HG03575 (cell line): Measurements from ENCODE around the gene CFAP69.

ENCODE experiments used
- ATAC-seq: cut with Tn5 transposase; IDR thresholded peaks from one replicate; pipeline ENCODE4 v1.9.1; 2021; ENCODE audit not compliant: unreplicated experiment, insufficient number of reproducible peaks, low FRiP score; ENCODE audit errors: extremely low read depth

The CFAP69 gene

DNA sequence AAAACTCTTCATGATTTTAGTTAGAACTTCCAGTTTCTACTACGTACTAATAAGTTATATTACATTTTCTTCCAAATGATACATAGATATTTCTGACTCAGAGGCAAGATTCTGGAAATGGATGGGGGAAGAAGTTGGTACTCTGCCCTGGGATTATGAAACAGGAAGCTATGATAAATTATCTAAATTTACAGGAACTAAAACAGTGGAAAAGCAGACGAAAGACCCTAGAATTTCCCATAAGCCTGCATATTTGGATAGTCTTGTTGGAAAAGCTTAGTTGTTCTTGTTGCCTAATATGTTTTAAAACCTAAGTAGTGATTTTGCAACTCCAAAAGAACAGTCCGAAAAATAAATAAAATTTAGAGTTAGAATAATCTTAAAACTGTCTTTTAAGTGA, 21.8 kb downstream of the CFAP69 start:
- no peak for ATAC-seq

DNA sequence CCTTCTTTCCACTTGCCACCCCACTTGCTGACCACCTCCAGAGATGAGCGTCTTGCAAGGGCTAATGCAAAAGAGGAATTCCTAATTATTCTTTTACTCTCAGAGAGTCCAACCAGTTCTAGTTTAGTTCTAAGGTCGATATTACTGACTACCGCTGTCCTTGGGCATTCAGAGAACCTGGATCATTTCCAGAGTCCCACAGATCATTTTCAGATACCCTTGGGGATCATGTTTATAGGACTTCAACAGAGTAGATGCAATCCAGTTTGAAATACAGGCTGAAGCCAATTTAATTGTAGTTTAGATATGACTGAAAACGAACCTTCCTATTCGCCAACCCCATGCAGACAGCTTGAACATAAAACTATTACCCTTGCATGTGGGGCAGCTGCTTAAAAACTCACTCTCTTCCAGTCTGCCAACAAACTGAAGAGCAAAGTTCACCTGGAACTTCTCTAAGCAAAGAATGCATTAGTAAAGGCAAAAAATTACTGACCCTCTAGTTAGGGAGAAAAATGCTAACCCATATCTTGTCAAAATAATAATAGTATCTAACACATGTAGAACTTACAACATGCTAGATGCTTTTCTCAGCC, 22.4 kb downstream of the CFAP69 start:
- ATAC-seq = no peak

DNA sequence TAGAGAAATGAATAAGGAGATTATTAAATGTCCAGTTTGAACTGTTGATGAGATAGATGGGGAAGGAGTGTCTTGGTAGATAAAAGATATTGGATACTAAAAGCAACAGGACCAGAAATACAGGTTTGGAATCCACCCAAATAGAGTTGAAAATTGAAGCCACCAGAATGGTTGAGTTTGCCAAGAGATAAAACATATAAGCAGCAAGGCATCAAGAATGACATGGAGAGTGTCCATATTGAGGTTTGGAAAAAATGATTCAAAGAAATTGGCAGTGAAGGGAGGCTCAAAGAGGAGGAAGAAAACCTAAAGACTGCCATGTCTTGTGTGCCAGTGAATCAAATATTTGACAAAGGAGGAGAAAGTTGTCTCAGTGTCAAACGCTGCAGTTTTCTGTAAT, 24.2 kb downstream of the CFAP69 start:
- no peak for ATAC-seq

DNA sequence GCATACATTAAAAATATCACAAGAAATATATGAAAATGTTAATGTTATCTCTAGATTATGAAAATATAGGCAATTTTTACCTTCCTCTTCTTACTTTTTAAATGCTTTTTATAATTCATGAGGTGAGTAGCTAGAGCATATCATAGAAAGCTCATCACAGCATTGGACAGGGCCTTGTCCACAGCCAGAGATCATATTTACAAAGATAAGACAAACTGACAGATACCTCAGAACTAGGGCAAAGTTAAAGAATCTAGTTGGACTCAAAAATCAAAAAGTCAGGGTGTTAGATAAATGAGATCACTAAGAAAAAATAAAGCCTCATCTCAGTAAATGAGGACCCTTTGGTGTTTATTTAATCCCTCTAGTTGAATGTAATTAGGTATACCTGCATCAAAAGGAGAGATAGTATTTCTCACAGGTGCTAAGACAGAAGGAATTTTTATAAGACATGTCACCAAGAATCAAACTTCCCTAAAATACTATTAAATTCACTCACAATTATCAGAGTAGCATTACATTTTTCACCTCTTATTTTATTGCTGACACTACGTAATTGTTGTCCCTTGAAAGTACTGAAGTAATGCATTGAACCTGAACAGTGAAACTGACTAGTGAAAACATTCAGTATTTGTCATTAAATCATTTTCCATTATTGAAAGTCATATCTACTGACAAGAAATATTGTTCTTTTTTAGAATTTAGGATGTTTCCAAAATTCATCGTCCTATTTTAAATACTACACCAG, 25.6 kb downstream of the CFAP69 start:
- ATAC-seq = no peak

DNA sequence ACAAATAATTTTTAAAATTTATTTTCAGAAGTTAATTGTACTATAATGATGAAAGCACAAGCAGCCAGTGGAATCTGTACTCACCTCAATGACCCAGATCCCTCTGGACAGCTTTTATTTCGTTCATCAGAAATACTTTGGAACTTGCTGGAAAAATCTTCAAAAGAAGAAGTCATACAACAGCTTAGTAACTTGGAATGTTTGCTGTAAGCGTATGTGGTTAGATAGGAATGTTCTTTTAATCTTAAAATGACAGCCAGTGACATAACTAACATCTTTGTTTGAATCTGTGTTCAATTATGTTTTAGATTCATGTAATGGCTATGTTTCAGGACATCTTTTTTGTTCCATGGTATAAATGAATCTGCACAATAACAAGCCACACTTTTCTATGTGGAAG, 26.8 kb downstream of the CFAP69 start:
- no peak for ATAC-seq

DNA sequence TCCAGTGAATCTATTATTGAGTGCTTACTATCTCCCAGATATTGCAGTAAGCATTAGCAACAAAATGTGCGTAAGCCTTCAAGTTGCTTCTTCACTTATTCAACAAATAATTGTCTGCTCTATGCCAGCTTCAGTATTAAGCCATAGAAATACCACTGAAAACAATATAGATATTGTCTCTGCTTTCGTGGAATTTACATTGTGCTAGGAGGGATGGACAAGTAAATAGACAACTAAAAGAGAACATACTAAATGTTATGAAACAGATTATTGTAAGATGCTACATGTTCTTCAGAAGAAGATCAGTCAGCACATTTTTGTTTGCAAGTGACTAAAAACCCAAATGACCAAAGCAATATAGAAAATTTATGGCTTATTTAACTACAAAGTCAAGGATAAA, 27.3 kb downstream of the CFAP69 start:
- no peak for ATAC-seq

DNA sequence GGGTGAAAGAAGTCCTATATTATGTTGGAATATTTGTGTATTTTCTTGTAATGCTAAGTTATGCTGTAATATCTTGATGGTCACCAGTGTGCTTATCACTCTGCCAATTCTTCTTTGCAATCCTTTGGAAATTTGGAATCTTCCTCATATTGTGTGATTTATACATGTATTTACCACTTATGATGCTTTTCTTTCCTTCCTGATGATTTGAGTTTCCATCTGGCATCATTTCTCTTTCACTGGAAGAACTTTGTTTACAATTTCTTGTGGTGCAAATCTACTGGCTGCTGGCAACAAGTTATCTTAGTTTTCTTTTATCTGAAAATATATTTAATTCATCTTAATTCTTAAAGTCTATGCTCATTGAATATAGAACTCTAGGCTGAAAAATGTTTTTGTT, 29.2 kb downstream of the CFAP69 start:
- ATAC-seq = no peak

DNA sequence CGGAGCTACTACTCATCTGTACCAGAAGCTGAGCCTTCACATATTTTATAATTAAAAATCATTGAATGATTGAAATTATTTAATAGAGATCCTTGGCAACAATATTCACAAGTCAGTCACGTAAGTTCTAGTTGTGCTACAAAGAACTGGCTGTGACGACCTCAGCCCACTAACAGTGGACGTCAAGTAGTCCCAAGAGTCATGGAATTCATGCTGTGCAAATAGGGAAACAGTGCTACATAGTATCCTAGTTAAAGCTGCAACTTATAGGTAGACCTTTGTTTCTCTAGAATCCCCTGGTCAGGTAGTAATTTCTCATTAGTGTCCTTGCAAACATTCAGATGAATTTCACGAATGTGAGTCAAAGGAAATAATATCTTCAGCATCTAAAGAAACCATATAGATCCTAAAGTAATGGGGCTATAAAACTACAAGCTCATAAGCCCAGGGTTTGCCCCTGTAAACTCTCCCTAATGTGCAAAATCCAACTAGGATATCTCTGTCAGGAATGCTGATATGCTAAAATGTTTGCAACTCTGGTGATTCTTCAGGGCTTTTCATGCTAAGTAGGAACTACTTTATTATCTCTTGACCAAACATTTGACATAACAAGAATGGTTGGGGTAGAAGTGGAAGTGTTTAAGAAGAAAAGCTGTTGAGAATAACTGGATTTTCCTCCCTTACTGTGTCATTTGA, 31.2 kb downstream of the CFAP69 start:
- ATAC-seq = no peak

DNA sequence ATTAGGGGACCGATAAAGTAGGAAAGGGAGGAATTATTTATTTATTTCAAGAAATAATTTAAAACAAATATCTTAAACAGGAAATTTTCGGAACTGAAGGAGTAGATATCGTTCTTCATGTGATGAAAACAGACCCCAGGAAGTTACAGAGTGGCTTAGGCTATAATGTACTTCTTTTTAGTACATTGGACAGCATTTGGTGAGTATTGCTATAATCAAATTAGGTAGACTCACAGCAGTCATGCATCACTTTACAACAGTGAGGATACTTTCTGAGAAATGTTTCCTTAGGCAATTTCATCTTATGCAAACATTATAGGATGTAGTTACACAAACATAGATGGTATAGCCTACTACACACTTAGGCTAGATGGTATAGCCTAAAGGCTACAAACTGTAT, 43.2 kb downstream of the CFAP69 start:
- no peak for ATAC-seq

DNA sequence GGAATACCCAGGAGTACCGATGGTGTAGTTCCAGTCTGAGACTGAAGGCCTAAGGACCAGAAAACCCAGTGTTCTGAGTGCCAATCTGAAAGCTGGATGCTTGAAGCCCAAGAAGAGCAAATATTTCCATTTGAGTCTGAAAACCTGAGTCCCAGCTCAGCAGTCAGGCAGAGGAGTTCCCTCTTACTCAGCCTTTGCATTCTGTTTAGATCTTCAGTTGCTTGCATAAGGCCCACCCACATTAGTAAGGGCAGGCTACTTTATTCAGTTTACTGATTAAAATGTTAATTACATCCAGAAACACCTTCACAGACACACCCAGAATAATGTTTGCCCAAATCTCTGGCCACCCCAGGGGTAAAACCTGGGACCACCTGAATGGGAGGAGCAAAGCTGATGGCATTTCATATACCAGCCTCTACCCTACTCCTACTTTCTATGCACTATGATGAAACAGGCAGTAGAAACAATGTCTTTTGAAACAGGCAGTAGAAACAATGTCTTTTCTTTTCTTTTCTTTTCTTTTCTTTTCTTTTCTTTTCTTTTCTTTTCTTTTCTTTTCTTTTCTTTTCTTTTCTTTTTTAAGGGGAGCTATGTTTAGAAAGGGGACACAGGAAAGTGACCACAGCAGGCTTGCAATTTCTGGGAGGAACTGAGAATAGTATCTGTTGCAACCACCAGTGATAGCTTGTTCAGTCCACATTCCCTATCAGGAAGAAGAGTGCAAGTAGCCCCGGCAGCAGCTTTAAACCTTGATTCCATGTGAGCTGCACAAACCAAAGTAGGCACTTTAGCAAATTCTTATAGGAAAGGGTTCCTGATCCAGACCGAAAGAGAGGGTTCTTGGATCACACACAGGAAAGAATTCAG, 45.5 kb downstream of the CFAP69 start:
- no peak for ATAC-seq

DNA sequence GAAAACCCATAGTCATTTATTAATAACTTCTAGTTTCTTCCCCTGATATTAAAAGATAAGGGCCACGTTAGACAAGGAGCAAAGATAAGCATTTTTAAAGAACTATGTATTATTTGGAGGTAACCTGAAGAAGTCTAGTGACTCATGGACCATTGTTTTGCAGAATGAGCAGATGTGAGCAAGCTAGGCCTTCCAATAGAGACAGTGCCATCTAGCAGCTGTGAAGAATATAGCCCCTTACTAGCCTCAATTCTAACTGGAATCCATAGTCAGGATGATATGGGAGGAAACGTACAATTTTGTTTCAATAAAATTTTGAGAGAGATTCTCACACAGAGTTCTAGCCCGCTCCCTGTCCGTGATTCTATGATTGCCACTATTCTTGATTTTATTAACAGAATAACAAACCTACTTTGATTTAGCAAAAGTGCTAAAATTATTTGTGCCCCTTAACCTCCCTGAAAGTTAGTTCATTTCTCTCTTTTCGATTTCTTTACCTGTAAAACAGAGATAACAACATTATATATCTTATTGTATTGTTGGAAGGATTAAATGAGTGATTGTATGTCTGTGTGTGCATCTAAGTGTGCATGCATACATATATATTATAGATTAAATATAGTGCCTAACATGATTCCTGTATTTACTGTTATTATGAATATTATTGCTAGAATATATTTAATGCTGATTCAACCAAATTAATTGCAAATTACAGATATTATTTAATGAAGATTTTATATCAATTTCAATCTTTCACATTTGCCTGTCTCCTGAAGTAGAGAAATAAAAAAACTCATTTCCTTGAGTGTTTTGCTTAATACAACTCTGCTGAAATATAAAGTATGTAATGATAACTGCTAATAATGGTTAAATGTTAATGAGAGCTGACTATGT, 53.4 kb downstream of the CFAP69 start:
- ATAC-seq = no peak

DNA sequence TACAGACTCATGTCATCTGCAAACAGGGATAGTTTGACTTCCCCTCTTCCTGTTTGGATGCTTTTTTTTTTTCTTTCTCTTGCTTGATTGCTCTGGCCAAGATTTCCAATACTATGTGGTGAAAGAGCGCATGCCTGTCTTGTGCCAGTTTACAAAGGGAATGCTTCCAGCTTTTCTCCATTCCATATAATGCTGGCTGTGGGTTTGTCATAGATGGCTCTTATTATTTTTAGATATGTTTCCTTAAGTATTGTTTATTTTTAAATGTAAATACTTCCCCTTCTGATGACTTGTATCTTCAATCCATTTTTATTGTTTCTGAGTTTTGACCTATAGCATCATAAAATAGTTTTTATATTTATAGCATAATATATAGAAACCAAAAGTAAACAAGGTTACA, 58.3 kb downstream of the CFAP69 start:
- no peak for ATAC-seq

DNA sequence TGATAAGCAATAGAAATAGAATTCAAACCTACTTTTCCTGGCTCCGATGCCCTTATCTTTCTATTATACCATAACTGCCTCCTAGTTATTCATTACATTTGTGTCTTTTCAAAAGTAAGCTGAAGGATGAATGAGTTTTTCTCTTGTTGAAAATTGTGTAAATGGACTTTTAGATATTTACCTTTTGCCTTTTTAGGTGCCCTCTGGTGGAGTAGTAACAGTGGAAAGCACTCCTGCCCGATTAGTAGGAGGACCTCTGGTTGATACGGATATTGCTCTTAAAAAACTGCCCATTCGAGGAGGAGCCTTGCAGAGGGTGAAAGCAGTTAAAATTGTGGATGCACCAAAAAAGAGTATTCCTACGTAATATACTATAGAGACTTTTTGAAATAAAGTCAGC, 64.9 kb downstream of the CFAP69 start:
- no peak for ATAC-seq

DNA sequence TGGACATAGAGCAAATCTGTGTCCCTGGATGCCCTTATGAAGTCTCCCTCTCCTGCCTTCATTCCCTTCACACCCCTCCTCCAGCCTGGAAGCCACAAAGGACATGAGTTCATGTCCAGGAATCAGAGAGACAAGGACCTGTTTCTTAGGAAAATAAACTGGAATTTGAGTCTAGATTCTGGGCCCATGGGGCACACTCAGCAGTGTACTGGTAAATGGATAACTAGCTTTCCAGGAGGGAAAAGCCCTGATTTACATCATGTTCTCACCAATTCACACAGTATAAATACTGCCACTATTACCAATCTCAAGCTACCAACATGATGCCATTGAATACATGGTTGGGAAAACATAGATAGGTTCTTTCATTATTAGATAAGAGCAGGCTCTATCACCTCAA, 66.2 kb downstream of the CFAP69 start:
- ATAC-seq = no peak

DNA sequence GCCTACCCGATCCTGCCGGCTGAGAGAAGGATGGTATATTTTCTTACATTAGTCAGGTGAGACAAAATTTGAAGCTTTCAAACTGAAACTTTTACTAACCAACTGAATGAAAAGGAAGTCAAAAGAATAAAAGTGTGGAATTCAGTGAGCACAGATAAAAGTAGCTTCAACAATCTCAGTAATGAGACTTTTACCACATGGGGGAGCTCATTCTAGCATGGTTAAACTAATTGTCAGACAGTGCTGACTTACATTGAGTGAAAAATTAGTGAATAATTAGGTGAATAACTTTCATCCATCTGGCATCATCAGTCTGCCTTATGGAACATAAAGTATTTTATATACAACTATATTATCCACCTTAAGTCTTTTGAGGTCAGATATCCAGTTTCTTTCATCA, 67.8 kb downstream of the CFAP69 start:
- ATAC-seq = no peak

DNA sequence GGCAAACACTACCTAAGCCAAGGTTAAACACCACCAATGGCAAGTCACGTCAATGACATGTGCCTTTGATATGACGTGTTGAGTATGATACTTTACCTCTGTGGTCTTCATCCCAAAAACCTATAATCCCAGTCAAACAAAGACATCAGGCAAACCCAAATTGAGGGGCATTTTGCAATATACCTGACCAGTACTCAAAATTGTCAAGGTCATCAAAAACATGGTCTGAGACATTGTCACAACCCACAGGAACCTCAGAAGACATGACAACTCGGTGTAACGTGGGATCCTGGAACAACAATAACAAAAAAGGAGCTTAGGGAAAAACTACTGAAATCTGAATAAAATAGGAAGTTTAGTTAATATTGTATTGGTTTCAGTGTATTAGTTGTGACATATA, 68.9 kb downstream of the CFAP69 start:
- no peak for ATAC-seq

DNA sequence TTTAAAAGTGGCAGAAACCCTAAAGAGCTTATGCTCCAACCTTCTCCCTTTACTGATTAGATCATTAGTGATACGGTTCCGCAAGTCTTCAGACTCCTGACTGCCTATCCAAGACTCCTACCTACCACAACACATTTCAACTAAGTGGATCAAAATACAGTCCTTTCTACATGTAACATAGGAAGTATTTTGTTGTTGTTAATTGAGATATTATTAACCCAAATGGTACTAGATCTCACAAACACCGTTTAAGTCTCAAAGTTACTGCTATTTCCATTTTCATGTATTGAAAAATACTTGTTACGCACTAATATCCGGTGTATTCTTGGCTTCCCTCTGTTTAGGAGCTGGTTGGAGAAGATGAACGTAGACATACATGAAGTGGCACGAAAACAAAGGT, 75.0 kb downstream of the CFAP69 start:
- ATAC-seq = no peak

DNA sequence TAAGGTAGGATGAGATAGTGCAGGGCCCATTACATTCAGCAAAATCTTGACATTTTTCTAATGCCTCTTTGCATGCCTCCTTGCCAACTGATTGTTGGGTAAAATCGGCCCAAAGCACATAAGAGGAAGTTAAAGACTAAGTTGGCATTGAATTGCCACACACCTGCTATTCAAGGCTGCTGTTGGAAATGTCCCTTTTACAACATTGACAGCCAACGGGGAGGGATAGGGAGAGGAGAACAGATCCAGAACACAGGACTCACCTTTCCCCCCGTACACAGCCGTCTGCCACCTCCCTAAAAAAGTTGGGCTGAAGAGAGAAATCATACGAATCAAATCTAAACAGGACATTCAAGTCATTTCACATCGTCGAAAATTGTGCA, 75.4 kb downstream of the CFAP69 start:
- ATAC-seq = no peak
